HEK293 (cell line): ENCODE results near the gene PTRHD1.

ENCODE experiments used
- CTCF ChIP-seq: fragments of 450-650 bp; formaldehyde crosslinking; IDR thresholded peaks from 2 replicates; pipeline ENCODE4 v1.5.1; 2016; ENCODE audit warnings: missing biosample characterization, missing genetic modification characterization
- ZBTB20 ChIP-seq: fragments of 450-650 bp; formaldehyde crosslinking; IDR thresholded peaks from 2 replicates; pipeline ENCODE4 v1.5.1; 2016; ENCODE audit warnings: missing biosample characterization, missing genetic modification characterization
- ZNF121 ChIP-seq: fragments of 450-650 bp; formaldehyde crosslinking; IDR thresholded peaks from 2 replicates; pipeline ENCODE4 v1.5.1; 2016; ENCODE audit warnings: missing biosample characterization, missing genetic modification characterization

- no peak for TF ChIP-seq CTCF (tag by site-specific recombination)
- TF ChIP-seq ZNF121 (tag by site-specific recombination), result no peak
- TF ChIP-seq ZBTB20, result no peak
These were observed 32.9 kb upstream of the PTRHD1 start for GRCh38 chr2:24825883-24826772.
